ENCODE results near the gene TP53BP2.
"Not testable (repeated sequence)": the region's sequence is repeated elsewhere in the genome, so short reads cannot be mapped to it uniquely, and the experiment has no call there.

TP53BP2 gene, protein sequence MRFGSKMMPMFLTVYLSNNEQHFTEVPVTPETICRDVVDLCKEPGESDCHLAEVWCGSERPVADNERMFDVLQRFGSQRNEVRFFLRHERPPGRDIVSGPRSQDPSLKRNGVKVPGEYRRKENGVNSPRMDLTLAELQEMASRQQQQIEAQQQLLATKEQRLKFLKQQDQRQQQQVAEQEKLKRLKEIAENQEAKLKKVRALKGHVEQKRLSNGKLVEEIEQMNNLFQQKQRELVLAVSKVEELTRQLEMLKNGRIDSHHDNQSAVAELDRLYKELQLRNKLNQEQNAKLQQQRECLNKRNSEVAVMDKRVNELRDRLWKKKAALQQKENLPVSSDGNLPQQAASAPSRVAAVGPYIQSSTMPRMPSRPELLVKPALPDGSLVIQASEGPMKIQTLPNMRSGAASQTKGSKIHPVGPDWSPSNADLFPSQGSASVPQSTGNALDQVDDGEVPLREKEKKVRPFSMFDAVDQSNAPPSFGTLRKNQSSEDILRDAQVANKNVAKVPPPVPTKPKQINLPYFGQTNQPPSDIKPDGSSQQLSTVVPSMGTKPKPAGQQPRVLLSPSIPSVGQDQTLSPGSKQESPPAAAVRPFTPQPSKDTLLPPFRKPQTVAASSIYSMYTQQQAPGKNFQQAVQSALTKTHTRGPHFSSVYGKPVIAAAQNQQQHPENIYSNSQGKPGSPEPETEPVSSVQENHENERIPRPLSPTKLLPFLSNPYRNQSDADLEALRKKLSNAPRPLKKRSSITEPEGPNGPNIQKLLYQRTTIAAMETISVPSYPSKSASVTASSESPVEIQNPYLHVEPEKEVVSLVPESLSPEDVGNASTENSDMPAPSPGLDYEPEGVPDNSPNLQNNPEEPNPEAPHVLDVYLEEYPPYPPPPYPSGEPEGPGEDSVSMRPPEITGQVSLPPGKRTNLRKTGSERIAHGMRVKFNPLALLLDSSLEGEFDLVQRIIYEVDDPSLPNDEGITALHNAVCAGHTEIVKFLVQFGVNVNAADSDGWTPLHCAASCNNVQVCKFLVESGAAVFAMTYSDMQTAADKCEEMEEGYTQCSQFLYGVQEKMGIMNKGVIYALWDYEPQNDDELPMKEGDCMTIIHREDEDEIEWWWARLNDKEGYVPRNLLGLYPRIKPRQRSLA

DNA sequence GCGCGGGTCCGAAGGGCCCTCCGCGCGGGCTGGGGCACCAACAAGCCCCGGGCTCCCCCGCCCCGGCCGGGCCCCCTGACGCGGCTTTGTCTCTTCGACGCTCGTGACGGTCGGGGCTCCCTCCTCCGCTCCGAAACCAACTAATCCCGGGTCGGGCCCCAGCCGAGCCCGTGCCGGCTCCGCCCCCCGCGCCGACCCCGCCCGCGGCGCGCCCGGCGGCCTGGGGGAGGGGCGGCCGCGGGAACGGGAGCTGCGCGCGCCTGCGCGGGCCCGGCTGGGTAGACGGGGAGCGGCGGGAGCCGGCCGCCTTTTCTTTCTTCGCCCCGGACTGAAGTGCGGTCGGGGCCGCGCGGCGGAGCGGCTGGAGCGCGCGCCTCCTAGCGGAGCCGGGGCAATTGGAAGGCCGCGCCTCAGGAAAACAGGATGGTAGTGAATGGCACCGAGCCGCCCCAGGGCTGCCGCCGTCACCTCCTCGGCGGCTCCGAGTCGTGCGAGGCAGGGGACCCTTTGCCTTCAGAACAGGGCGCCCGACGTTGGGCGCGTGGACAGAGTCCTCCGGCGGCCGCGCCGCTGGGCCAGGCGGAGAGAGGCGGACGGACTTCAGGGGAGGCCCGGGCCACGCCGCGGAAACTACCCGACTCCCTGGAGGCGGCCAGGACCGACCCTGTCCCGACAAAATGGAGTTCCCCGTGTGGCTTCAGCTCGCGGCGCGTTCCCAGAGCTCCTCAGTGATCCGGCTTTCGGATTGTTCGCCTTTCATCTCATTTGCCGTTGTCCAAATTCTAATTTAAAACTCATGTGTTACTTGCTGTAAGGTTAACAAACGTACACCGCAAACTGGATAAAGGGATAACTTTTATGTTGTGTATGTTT lies at the start of gene TP53BP2:
Gene TP53BP2 (minus strand): TSS at position 138 of the 873 bp plus-strand sequence. CDS start 267 bp downstream, outside the sequence.
- peak within 1 kb of the TSS; percentile 89 for H3K4me2 ChIP-seq (ENCODE audit: low read length)
- no peaks in the 10 kb centered on the region for H3K27me3 ChIP-seq (ENCODE audit: low read depth, low read length)
- H3K36me3 ChIP-seq (replicated peaks; ENCODE audit: low read depth, low read length): peaks cover 4% of the 10 kb centered on the region
- H3K4me3 ChIP-seq (ENCODE audit: low read length): peak within 1 kb of the TSS; percentile 84
- peak within 1 kb of the TSS; percentile 87 for H3K27ac ChIP-seq (ENCODE audit: low read length)
- H3K9me3 ChIP-seq (ENCODE audit: insufficient read depth, low read length): no peaks in the 10 kb centered on the region
- H3K9ac ChIP-seq (ENCODE audit: low read length): peak within 1 kb of the TSS; percentile 96
- peaks cover 31% of the 10 kb centered on the region for H3K4me1 ChIP-seq (ENCODE audit: low read length)
- peak within 1 kb of the TSS; percentile 98 for H2AFZ ChIP-seq (ENCODE audit: low read depth, low read length)
- H3K79me2 ChIP-seq (ENCODE audit: low read length): peaks cover 47% of the 10 kb centered on the region
- H4K20me1 ChIP-seq (ENCODE audit: insufficient read depth, low read length): peaks cover 34% of the 10 kb centered on the region
- TF ChIP-seq CTCF (IDR thresholded peaks at IDR 0.05; ENCODE audit: low read depth, low read length) (peak; percentile 74), EZH2phosphoT487 (IDR thresholded peaks at IDR 0.05; ENCODE audit: low read depth) (no peak)

DNA sequence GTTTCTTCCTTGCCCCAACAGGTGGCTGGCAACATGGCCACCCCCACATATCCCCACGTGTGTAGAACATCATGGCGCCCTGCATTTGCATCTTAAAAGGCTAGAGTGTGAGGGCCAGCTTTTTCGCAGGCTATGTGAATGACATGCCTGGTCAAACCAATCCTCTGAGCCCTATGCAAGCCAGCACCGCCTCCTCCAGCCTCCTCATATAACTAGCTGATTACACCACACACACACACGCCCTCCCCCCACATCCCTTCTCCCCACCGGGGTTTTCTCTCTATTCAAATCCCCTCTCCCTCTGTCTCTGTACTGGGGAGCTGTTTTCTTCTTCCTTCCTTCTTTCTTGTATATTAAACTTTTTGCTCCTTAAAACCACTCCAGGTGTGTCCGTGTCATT lies 44.7 kb upstream of the TP53BP2 start:
- H3K9ac ChIP-seq (ENCODE audit: low read length); H3K79me2 ChIP-seq (ENCODE audit: low read length); H3K36me3 ChIP-seq (replicated peaks; ENCODE audit: low read depth, low read length); H2AFZ ChIP-seq (ENCODE audit: low read depth, low read length); H3K9me3 ChIP-seq (ENCODE audit: insufficient read depth, low read length); H3K4me3 ChIP-seq (ENCODE audit: low read length); H3K4me2 ChIP-seq (ENCODE audit: low read length); H3K27ac ChIP-seq (ENCODE audit: low read length); H3K27me3 ChIP-seq (ENCODE audit: low read depth, low read length); H4K20me1 ChIP-seq (ENCODE audit: insufficient read depth, low read length): not testable (repeated sequence)
- H3K4me1 ChIP-seq (ENCODE audit: low read length): peaks cover 11% of the 10 kb centered on the region

GRCh38 chr1:223889319-223889718 lies 43.6 kb upstream of the TP53BP2 start:
- not testable (repeated sequence) for H3K36me3 ChIP-seq (replicated peaks; ENCODE audit: low read depth, low read length); H3K27me3 ChIP-seq (ENCODE audit: low read depth, low read length); H3K9me3 ChIP-seq (ENCODE audit: insufficient read depth, low read length); H4K20me1 ChIP-seq (ENCODE audit: insufficient read depth, low read length); H3K27ac ChIP-seq (ENCODE audit: low read length); H3K4me2 ChIP-seq (ENCODE audit: low read length); H2AFZ ChIP-seq (ENCODE audit: low read depth, low read length); H3K9ac ChIP-seq (ENCODE audit: low read length); H3K4me3 ChIP-seq (ENCODE audit: low read length); H3K79me2 ChIP-seq (ENCODE audit: low read length)
- H3K4me1 ChIP-seq (ENCODE audit: low read length): peaks cover 11% of the 10 kb centered on the region

DNA sequence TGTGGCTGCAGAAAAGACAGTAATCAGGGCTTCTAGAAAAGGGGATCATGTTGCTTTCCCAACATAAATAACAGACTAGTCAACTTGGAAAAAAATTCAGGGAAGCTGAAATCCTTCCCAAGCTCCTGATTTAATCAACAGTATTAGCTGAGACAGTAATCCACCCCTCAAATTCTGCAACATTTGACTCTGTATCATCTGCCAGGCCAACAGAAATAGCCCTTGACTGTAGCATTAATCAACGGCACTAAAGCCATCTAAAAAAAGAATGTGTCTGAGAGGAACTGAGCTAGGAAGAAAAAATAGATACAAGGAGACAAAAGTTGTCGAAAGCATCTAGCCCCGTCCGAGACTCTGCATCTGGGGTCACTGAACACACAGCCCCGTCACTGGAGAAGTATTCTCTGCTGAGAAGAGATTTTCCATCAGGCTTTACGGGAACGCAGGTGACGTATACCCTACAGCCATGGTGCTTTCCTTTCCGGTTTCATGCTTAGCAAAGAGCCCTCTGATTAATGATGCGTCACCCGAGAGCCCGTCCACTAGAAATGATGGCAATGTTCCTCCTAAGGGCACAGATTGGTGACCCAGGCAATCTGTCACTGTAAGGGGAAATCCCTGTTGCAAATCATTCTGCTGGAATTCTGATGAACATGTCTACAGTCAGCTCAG lies 42.1 kb upstream of the TP53BP2 start:
- Histone ChIP-seq H3K9me3 (ENCODE audit: insufficient read depth, low read length) (no peaks in the 10 kb centered on the region), H2AFZ (ENCODE audit: low read depth, low read length) (peak overlapping the region; percentile 64), H3K4me1 (ENCODE audit: low read length) (peaks cover 11% of the 10 kb centered on the region), H3K9ac (ENCODE audit: low read length) (no peak overlapping the region), H3K4me2 (ENCODE audit: low read length) (peak overlapping the region; percentile 68), H3K4me3 (ENCODE audit: low read length) (peak overlapping the region; percentile 66), H3K79me2 (ENCODE audit: low read length) (no peaks in the 10 kb centered on the region), H4K20me1 (ENCODE audit: insufficient read depth, low read length) (no peaks in the 10 kb centered on the region), H3K36me3 (replicated peaks; ENCODE audit: low read depth, low read length) (no peaks in the 10 kb centered on the region), H3K27me3 (ENCODE audit: low read depth, low read length) (no peaks in the 10 kb centered on the region), H3K27ac (ENCODE audit: low read length) (no peak overlapping the region)
- TF ChIP-seq EZH2phosphoT487 (IDR thresholded peaks at IDR 0.05; ENCODE audit: low read depth): no peak
- no peak for TF ChIP-seq CTCF (IDR thresholded peaks at IDR 0.05; ENCODE audit: low read depth, low read length)

Data from OCI-LY3 (cell line).